ENCODE data around the gene EXOC5. TPM values are rescaled to one million over a fixed set of nuclear protein-coding genes. Genes with fewer than 3 reads are reported as not detected.
"Not testable (repeated sequence)": the region's sequence is repeated elsewhere in the genome, so short reads cannot be mapped to it uniquely, and the experiment has no call there.

The EXOC5 gene
- total RNA-seq, 3 donors from 2014 or later: 40.3 to 53.4 (median 48.9) TPM

GRCh38 chr14:57273236-57273635 is 4.5 kb upstream of the EXOC5 start:
- Histone ChIP-seq H3K9me3 (no peaks in the 10 kb centered on the region), H3K27ac (no peak overlapping the region), H3K36me3 (no peaks in the 10 kb centered on the region), H3K27me3 (no peaks in the 10 kb centered on the region), H3K4me1 (no peaks in the 10 kb centered on the region), H3K4me3 (no peak overlapping the region)
- TF ChIP-seq POLR2A (IDR thresholded peaks at IDR 0.05) (no peak), POLR2AphosphoS5 (IDR thresholded peaks at IDR 0.05) (no peak), CTCF (IDR thresholded peaks at IDR 0.05) (no peak)
- intact Hi-C loops (cut with DNase I; ENCODE audit: low total_unique reads): no loop called here
- DNase-seq (ENCODE audit: low spot score in 2 of 2): no peak

GRCh38 chr14:57266065-57266464 is 2.6 kb downstream of the EXOC5 start:
- DNase-seq (ENCODE audit: low spot score in 2 of 2): no peak
- TF ChIP-seq POLR2A (IDR thresholded peaks at IDR 0.05) (no peak), CTCF (IDR thresholded peaks at IDR 0.05) (no peak), POLR2AphosphoS5 (IDR thresholded peaks at IDR 0.05) (no peak)
- Histone ChIP-seq H3K4me3 (no peak overlapping the region), H3K36me3 (no peaks in the 10 kb centered on the region), H3K4me1 (no peaks in the 10 kb centered on the region), H3K27ac (no peak overlapping the region), H3K9me3 (no peaks in the 10 kb centered on the region), H3K27me3 (no peaks in the 10 kb centered on the region)
- intact Hi-C loops (cut with DNase I; ENCODE audit: low total_unique reads): no loop called here

DNA sequence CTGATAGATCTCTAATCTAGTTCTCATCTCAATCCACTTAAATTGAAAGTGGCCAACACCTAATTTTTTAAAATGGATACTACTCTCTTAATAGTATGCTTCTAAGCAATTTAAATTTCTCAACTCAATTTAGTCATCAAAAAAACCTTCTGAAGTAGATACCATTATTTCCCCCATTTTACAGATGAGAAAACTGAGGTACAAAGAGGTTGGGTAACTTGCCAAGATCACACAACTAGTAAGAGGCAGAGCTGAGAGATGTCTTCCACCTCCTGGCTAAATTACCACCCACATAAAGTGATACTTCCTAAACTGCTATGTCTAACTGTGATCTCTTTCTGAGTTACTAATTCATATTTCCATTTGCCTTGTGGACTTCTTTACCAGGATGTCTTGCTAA is 6.6 kb downstream of the EXOC5 start:
- no peak for DNase-seq (ENCODE audit: low spot score in 2 of 2)
- no peak for TF ChIP-seq POLR2AphosphoS5 (IDR thresholded peaks at IDR 0.05)
- TF ChIP-seq POLR2A (IDR thresholded peaks at IDR 0.05): no peak
- no peak for TF ChIP-seq CTCF (IDR thresholded peaks at IDR 0.05)
- H3K4me3 ChIP-seq: no peak overlapping the region
- H3K36me3 ChIP-seq: no peaks in the 10 kb centered on the region
- H3K27ac ChIP-seq: no peak overlapping the region
- intact Hi-C loops (cut with DNase I; ENCODE audit: low total_unique reads): no loop called here
- H3K27me3 ChIP-seq: no peaks in the 10 kb centered on the region
- H3K4me1 ChIP-seq: no peaks in the 10 kb centered on the region
- H3K9me3 ChIP-seq: no peaks in the 10 kb centered on the region

GRCh38 chr14:57261604-57262003 is 7.1 kb downstream of the EXOC5 start:
- no peak overlapping the region for H3K27ac ChIP-seq
- H3K4me3 ChIP-seq: no peak overlapping the region
- H3K27me3 ChIP-seq: no peaks in the 10 kb centered on the region
- no peak for DNase-seq (ENCODE audit: low spot score in 2 of 2)
- H3K9me3 ChIP-seq: no peaks in the 10 kb centered on the region
- intact Hi-C loops (cut with DNase I; ENCODE audit: low total_unique reads): no loop called here
- H3K4me1 ChIP-seq: no peaks in the 10 kb centered on the region
- no peaks in the 10 kb centered on the region for H3K36me3 ChIP-seq
- TF ChIP-seq POLR2A (IDR thresholded peaks at IDR 0.05) (no peak), CTCF (IDR thresholded peaks at IDR 0.05) (no peak), POLR2AphosphoS5 (IDR thresholded peaks at IDR 0.05) (no peak)

DNA sequence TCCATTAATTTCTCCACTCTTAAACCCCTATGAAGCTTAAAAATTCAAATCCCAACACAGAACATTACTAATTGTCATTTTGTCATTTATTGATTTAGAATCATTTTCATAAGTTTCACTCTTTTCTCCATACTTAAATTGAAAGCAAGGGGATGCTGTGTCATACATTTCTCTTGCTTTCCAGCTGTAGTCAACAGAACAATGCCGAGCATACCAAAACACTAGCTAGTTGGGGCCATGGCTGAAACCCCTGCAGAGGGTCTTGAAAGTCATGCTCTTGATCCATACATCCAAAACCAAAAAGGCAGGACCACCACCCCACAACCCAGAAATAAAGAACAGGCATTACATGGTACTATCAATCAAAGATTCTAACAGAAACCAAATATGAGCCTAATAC is 9.0 kb downstream of the EXOC5 start:
- no peaks in the 10 kb centered on the region for H3K4me1 ChIP-seq
- H3K27me3 ChIP-seq: no peaks in the 10 kb centered on the region
- H3K9me3 ChIP-seq: no peaks in the 10 kb centered on the region
- DNase-seq (ENCODE audit: low spot score in 2 of 2): no peak
- TF ChIP-seq POLR2AphosphoS5 (IDR thresholded peaks at IDR 0.05): no peak
- intact Hi-C loops (cut with DNase I; ENCODE audit: low total_unique reads): no loop called here
- no peak overlapping the region for H3K4me3 ChIP-seq
- no peak overlapping the region for H3K27ac ChIP-seq
- no peaks in the 10 kb centered on the region for H3K36me3 ChIP-seq

DNA sequence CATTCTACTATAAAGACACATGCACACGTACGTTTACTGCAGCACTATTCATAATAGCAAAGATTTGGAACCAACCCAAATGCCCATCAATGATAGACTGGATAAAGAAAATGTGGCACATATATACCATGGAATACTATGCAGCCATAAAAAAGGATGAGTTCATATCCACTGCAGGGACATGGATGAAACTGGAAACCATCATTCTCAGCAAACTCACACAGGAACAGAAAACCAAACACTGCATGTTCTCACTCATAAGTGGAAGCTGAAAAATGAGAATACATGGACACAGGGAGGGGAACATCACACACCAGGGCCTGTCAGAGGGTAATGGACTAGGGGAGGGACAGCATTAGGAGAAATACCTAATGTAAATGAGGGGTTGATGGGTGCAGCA is 10.5 kb downstream of the EXOC5 start:
- H3K4me1 ChIP-seq; H3K4me3 ChIP-seq; H3K9me3 ChIP-seq; H3K27ac ChIP-seq; H3K27me3 ChIP-seq; intact Hi-C loops (cut with DNase I; ENCODE audit: low total_unique reads); DNase-seq (ENCODE audit: low spot score in 2 of 2); H3K36me3 ChIP-seq: not testable (repeated sequence)
